ENCODE measurements around the gene UTF1. TPM values are rescaled to one million over a fixed set of nuclear protein-coding genes. Genes with fewer than 3 reads are reported as not detected.
"Not testable (repeated sequence)": the region's sequence is repeated elsewhere in the genome, so short reads cannot be mapped to it uniquely, and the experiment has no call there.

The UTF1 gene
- total and polyA plus RNA-seq, 2 experiments from 2014 or later = not detected

DNA sequence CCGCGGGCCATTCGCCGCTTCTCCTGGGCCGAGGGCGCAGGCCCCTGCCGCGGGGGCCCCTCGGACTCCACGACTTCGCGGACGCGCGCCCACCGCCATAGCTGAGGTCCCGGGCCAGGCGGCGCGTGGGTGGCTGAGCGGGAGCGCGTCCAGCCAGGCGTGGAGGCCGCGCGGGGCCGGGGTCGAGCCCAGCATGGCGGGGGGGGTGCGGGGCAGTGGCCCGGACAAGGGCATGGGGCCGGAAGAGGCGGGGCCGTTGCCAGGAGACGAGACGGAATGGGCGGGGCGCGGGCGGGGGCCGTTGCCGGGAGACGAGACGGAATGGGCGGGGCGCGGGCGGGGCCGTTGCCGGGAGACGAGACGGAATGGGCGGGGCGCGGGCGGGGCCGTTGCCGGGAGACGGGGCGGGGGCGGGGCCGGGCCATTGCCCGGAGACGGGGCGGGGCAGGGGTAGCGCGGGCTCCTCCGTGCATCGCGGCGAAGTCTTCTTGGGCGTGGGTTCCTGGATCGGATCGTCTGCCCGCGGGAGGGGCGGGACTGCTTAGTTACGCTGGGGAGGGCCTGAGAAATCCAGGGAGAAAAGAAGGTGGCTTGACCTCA, 31.8 kb downstream of the UTF1 start:
- 0 out of 2 replicates have a peak overlapping the region, but pooled peaks have one; percentile 1 for H3K27ac ChIP-seq
- peak overlapping the region; percentile 82 for H3K4me2 ChIP-seq (ENCODE audit: unreplicated experiment)
- H3K9ac ChIP-seq = peak overlapping the region; percentile 77
- in situ Hi-C loops (cut with MboI) = no loop called here
- H3K4me1 ChIP-seq (ENCODE audit: insufficient read depth) = peaks cover 16% of the 10 kb centered on the region
- peak overlapping the region; percentile 60 for H2AFZ ChIP-seq
- H3K9me2 ChIP-seq (ENCODE audit: insufficient read depth) = no peaks in the 10 kb centered on the region
- H3K9me3 ChIP-seq (ENCODE audit: low read depth) = no peaks in the 10 kb centered on the region
- DNase-seq = peak; percentile 80
- WGBS, 2 experiments (ENCODE audit: low coverage in 1 of 2, low lambda C conversion rate in 2 of 2, missing lambda C conversion rate in 2 of 2) = 0 to 3% methylated on average over 14 to 72 of the region's 79 CpGs
- no peaks in the 10 kb centered on the region for H3K79me2 ChIP-seq (ENCODE audit: insufficient read depth)
- H3K36me3 ChIP-seq (ENCODE audit: low read depth) = no peaks in the 10 kb centered on the region
- no peaks in the 10 kb centered on the region for H4K20me1 ChIP-seq (ENCODE audit: insufficient read depth)
- H3F3A ChIP-seq (ENCODE audit: insufficient read depth) = peaks cover 9% of the 10 kb centered on the region
- H3K27me3 ChIP-seq (replicated peaks; ENCODE audit: insufficient read depth) = no peaks in the 10 kb centered on the region
- TF ChIP-seq EZH2 (IDR thresholded peaks at IDR 0.05; ENCODE audit: insufficient read depth, poor library complexity, severe bottlenecking) (no peak), EZH2phosphoT487 (IDR thresholded peaks at IDR 0.05; ENCODE audit: insufficient read depth, low read depth) (no peak)
- peak overlapping the region; percentile 68 for H3K4me3 ChIP-seq

DNA sequence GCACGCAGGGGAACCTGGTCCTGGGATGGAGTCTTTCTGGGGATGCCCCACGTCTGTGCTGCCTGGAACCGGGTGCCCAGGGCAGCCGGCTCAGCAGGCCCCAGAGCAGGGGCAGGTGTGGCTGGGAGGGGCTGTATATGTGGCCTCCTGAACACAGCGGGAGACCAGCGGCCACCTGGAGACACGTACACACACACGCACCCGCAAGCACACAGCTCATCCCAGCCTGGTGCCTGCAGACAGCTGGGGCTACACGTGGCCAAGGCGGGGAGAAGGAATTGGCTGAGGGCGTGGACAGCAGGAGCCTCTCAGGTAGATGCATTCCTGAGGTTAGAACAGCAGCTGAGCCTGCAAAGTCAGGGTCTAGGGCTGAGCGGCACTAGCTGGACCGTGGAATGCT, 32.7 kb downstream of the UTF1 start:
- H3K9me3 ChIP-seq (ENCODE audit: low read depth) = no peaks in the 10 kb centered on the region
- H3K9ac ChIP-seq = no peak overlapping the region
- in situ Hi-C loops (cut with MboI) = no loop called here
- H3K79me2 ChIP-seq (ENCODE audit: insufficient read depth) = no peaks in the 10 kb centered on the region
- no peak overlapping the region for H3K27ac ChIP-seq
- no peaks in the 10 kb centered on the region for H4K20me1 ChIP-seq (ENCODE audit: insufficient read depth)
- no peak overlapping the region for H3K4me3 ChIP-seq
- H3K4me2 ChIP-seq (ENCODE audit: unreplicated experiment) = no peak overlapping the region
- H3F3A ChIP-seq (ENCODE audit: insufficient read depth) = peaks cover 9% of the 10 kb centered on the region
- H3K4me1 ChIP-seq (ENCODE audit: insufficient read depth) = peaks cover 16% of the 10 kb centered on the region
- H2AFZ ChIP-seq = no peak overlapping the region
- TF ChIP-seq EZH2 (IDR thresholded peaks at IDR 0.05; ENCODE audit: insufficient read depth, poor library complexity, severe bottlenecking) (no peak), EZH2phosphoT487 (IDR thresholded peaks at IDR 0.05; ENCODE audit: insufficient read depth, low read depth) (no peak)
- DNase-seq = no peak
- 88 to 92% methylated on average over 14 of the region's 14 CpGs for WGBS, 2 experiments (ENCODE audit: low coverage in 1 of 2, low lambda C conversion rate in 2 of 2, missing lambda C conversion rate in 2 of 2)
- H3K36me3 ChIP-seq (ENCODE audit: low read depth) = no peaks in the 10 kb centered on the region
- no peaks in the 10 kb centered on the region for H3K27me3 ChIP-seq (replicated peaks; ENCODE audit: insufficient read depth)
- H3K9me2 ChIP-seq (ENCODE audit: insufficient read depth) = no peaks in the 10 kb centered on the region

DNA sequence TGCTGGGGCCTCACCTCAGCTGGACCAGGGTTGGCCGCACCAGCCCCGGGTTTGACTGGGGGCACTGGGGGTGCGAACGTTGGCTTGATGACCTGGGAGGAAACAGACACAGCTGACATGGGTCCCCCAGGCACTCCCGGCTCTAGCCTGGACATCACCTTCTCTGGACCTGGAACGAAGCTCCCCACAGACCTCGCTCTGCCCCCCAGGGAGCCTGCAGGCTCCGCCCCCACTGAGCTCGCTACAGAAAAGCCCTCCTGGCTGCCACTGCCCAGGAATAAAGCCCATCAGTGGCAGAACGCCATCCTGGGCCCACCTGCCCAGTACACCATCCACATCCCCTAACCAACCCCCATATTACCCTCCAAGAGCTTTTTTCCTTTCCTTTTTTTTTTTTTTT, 33.7 kb downstream of the UTF1 start:
- Histone ChIP-seq H3K4me1 (ENCODE audit: insufficient read depth) (peaks cover 13% of the 10 kb centered on the region), H3K9me2 (ENCODE audit: insufficient read depth) (no peaks in the 10 kb centered on the region), H3K27ac (no peak overlapping the region), H3K4me3 (no peak overlapping the region), H4K20me1 (ENCODE audit: insufficient read depth) (no peaks in the 10 kb centered on the region), H3K27me3 (replicated peaks; ENCODE audit: insufficient read depth) (no peaks in the 10 kb centered on the region), H3K79me2 (ENCODE audit: insufficient read depth) (no peaks in the 10 kb centered on the region), H3K9ac (no peak overlapping the region), H2AFZ (no peak overlapping the region), H3K36me3 (ENCODE audit: low read depth) (no peaks in the 10 kb centered on the region), H3K9me3 (ENCODE audit: low read depth) (no peaks in the 10 kb centered on the region), H3F3A (ENCODE audit: insufficient read depth) (peaks cover 9% of the 10 kb centered on the region), H3K4me2 (ENCODE audit: unreplicated experiment) (no peak overlapping the region)
- WGBS, 2 experiments (ENCODE audit: low coverage in 1 of 2, low lambda C conversion rate in 2 of 2, missing lambda C conversion rate in 2 of 2) = 63 to 77% methylated on average over 9 to 10 of the region's 10 CpGs
- no peak for TF ChIP-seq EZH2 (IDR thresholded peaks at IDR 0.05; ENCODE audit: insufficient read depth, poor library complexity, severe bottlenecking)
- no peak for TF ChIP-seq EZH2phosphoT487 (IDR thresholded peaks at IDR 0.05; ENCODE audit: insufficient read depth, low read depth)
- no peak for DNase-seq
- in situ Hi-C loops (cut with MboI) = no loop called here

DNA sequence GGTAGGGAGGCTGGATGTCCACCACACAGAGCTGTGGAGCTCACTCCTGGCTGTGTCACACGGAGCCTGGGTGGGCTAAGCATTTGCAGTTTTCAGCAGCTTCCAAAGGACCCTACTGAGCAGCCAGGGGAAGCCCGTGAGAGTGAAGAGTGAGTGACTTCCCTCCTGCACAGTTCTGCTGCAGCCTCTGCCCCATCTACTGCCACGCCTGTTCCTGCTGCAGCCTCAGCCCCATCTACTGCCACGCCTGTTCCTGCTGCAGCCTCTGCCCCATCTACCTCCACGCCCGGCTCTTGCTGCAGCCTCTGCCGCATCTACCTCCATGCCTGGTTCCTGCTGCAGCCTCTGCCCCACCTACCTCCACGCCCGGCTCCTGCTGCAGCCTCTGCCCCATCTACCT, 34.4 kb downstream of the UTF1 start:
- no peak overlapping the region for H3K4me3 ChIP-seq
- 67 to 75% methylated on average over 9 of the region's 9 CpGs for WGBS, 2 experiments (ENCODE audit: low coverage in 1 of 2, low lambda C conversion rate in 2 of 2, missing lambda C conversion rate in 2 of 2)
- H3K9me2 ChIP-seq (ENCODE audit: insufficient read depth) = no peaks in the 10 kb centered on the region

DNA sequence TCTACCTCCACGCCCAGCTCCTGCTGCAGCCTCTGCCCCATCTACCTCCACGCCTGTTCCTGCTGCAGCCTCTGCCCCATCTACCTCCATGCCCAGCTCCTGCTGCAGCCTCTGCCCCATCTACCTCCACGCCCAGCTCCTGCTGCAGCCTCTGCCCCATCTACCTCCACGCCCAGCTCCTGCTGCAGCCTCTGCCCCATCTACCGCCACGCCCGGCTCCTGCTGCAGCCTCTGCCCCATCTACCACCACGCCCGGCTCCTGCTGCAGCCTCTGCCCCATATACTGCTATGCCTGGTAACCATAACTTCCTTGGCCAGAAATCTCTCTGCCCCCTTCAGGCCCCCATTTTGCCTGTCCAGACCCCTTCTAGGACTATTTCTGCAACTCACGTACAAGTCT, 35.0 kb downstream of the UTF1 start:
- H3K4me1 ChIP-seq (ENCODE audit: insufficient read depth); H2AFZ ChIP-seq; H3F3A ChIP-seq (ENCODE audit: insufficient read depth); H3K27ac ChIP-seq; H3K9me3 ChIP-seq (ENCODE audit: low read depth); DNase-seq; H3K9me2 ChIP-seq (ENCODE audit: insufficient read depth); H3K27me3 ChIP-seq (replicated peaks; ENCODE audit: insufficient read depth); H3K4me3 ChIP-seq; H3K4me2 ChIP-seq (ENCODE audit: unreplicated experiment); H3K9ac ChIP-seq; H4K20me1 ChIP-seq (ENCODE audit: insufficient read depth); H3K79me2 ChIP-seq (ENCODE audit: insufficient read depth); in situ Hi-C loops (cut with MboI); H3K36me3 ChIP-seq (ENCODE audit: low read depth): not testable (repeated sequence)
- WGBS, 2 experiments (ENCODE audit: low coverage in 1 of 2, low lambda C conversion rate in 2 of 2, missing lambda C conversion rate in 2 of 2) = 77 to 96% methylated on average over 3 to 10 of the region's 10 CpGs

More for the DNA sequence above, 34.4 kb downstream of the UTF1 start:
- no peaks in the 10 kb centered on the region for H3K79me2 ChIP-seq (ENCODE audit: insufficient read depth)
- no peak for DNase-seq
- H3F3A ChIP-seq (ENCODE audit: insufficient read depth) = peaks cover 9% of the 10 kb centered on the region
- TF ChIP-seq EZH2 (IDR thresholded peaks at IDR 0.05; ENCODE audit: insufficient read depth, poor library complexity, severe bottlenecking) (no peak), EZH2phosphoT487 (IDR thresholded peaks at IDR 0.05; ENCODE audit: insufficient read depth, low read depth) (no peak)
- H4K20me1 ChIP-seq (ENCODE audit: insufficient read depth) = no peaks in the 10 kb centered on the region
- no peak overlapping the region for H2AFZ ChIP-seq
- no peaks in the 10 kb centered on the region for H3K27me3 ChIP-seq (replicated peaks; ENCODE audit: insufficient read depth)
- in situ Hi-C loops (cut with MboI) = no loop called here
- H3K9ac ChIP-seq = no peak overlapping the region
- H3K4me2 ChIP-seq (ENCODE audit: unreplicated experiment) = no peak overlapping the region
- no peaks in the 10 kb centered on the region for H3K9me3 ChIP-seq (ENCODE audit: low read depth)
- H3K27ac ChIP-seq = no peak overlapping the region
- H3K36me3 ChIP-seq (ENCODE audit: low read depth) = no peaks in the 10 kb centered on the region
- H3K4me1 ChIP-seq (ENCODE audit: insufficient read depth) = peaks cover 8% of the 10 kb centered on the region

Measured in GM23248 (cell line).